GM10847 (cell line): ENCODE measurements around the gene PPP1R26.

ENCODE experiments used
- POLR2A ChIP-seq: IDR thresholded peaks from 2 replicates; pipeline ENCODE4 v1.6.1; 2011; ENCODE audit not compliant: insufficient read length; ENCODE audit errors: extremely low read depth

The PPP1R26 gene

GRCh38 chr9:135464181-135464580 is 15.4 kb upstream of the PPP1R26 start:
- TF ChIP-seq POLR2A: no peak

GRCh38 chr9:135468854-135469521 is 10.6 kb upstream of the PPP1R26 start:
- TF ChIP-seq POLR2A: no peak

GRCh38 chr9:135471791-135472640 is 7.6 kb upstream of the PPP1R26 start:
- TF ChIP-seq POLR2A: no peak

GRCh38 chr9:135473972-135474543 is 5.5 kb upstream of the PPP1R26 start:
- no peak for TF ChIP-seq POLR2A

GRCh38 chr9:135474915-135475314 is 4.7 kb upstream of the PPP1R26 start:
- TF ChIP-seq POLR2A: no peak

GRCh38 chr9:135476561-135477355 is 2.8 kb upstream of the PPP1R26 start:
- no peak for TF ChIP-seq POLR2A

GRCh38 chr9:135478191-135478590 is 1.4 kb upstream of the PPP1R26 start:
- TF ChIP-seq POLR2A: no peak

- TF ChIP-seq POLR2A: no peak
Measured at GRCh38 chr9:135478829-135479468, 633 bp upstream of the PPP1R26 start.

GRCh38 chr9:135480071-135480939 is 723 bp downstream of the PPP1R26 start:
- no peak for TF ChIP-seq POLR2A

GRCh38 chr9:135480940-135481310 is 1.3 kb downstream of the PPP1R26 start:
- TF ChIP-seq POLR2A: no peak

- no peak for TF ChIP-seq POLR2A
Measured at GRCh38 chr9:135482015-135482754, 2.6 kb downstream of the PPP1R26 start.

GRCh38 chr9:135484460-135485277 is 5.1 kb downstream of the PPP1R26 start:
- no peak for TF ChIP-seq POLR2A
